ENCODE measurements around the gene STRA8.
A peak's percentile ranks its signal among the peaks of the same experiment; 100 is the strongest.

STRA8 gene

DNA sequence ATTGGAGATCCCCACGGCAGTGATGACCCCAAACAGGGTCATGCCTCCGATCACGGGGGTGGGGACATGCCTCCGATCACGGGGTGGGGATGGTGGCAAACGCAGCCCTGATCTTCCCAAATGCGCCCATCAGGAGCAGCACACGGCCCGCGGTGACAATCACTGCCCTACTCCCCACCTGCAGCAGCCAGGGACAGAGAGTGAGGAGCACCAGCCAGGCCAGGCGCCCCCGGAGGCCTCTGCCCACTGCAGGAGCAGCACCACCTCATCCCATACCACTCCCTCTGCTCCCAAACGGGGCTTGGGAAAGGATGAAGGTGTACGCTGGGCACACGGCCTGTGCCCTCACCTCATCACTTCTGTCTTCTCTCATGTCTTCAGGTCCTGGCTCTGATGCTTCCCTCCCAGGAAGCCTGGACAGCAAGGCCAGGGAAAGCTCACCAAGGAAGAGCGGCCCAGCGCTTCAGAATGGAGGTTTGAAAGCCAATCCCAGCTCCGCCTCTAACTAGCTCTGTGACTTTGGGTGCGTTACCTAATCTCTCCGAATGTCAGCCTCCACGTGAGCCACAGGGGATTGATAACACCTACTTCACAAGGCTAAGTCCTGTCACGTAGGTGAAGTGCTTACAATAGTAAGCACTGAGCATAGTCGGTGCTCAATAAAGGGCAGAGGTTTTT, 37.1 kb downstream of the STRA8 start:
- no peak for FAIRE-seq

- FAIRE-seq = no peak
Measured at GRCh38 chr7:135271255-135271615, 37.6 kb downstream of the STRA8 start.

DNA sequence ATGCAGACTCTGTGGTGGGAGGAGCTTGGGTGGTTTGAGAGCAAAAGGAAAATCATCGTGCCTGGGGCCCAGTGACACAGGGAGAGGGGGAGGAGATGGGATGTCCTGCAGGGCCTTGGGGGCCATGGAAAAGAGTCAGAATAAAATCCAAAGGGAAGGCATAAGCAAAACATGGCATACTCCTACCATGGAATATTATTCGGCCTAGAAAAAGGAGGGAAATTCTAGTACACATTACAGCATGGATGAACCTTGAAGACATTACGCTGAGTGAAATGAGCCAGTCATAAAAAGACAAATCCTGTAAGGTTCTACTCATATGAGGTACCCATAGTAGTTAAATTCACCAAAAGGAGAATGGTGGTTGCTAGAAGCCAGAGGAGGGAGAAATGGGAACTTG, 38.7 kb downstream of the STRA8 start:
- FAIRE-seq = no peak

DNA sequence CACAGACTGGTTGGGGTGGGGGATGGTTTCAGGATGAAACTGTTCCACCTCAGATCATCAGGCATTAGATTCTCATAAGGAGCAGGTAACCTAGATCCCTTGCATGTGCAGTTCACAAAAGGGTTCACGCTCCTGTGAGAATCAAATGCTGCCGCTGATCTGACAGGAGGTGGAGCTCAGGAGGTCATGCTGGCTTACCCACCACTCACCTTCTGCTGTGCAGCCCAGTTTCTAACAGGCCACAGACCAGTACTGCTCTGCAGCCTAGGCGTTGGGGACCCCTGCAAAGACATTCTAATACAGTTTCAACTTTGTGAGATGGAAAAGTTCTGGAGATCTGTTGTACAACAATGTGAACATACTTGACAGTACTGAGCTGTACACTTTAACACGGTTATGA, 39.9 kb downstream of the STRA8 start:
- FAIRE-seq = no peak

- no peak for FAIRE-seq
Measured at GRCh38 chr7:135274495-135275268, 41.0 kb downstream of the STRA8 start.

GRCh38 chr7:135275971-135276580, 42.4 kb downstream of the STRA8 start:
- no peak for FAIRE-seq

DNA sequence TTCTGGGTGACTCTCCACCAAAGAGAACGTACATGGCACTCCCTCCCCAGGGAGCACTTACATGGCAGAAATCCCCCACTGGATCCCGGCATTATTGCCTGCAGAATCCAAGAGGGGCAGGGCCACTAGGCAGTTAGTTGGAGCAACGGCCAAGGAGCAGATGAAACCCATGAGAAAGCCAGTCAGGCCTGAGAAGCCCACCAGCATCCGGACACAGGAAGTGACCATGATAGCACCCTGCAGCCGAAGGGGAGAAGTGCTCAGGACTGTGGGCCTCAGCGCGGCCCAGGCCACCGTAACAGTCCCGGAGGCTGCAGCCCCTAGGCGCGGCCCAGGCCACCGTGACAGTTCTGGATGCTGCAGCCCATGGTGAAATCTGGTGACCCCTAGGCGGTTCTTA, 43.5 kb downstream of the STRA8 start:
- no peak for FAIRE-seq

DNA sequence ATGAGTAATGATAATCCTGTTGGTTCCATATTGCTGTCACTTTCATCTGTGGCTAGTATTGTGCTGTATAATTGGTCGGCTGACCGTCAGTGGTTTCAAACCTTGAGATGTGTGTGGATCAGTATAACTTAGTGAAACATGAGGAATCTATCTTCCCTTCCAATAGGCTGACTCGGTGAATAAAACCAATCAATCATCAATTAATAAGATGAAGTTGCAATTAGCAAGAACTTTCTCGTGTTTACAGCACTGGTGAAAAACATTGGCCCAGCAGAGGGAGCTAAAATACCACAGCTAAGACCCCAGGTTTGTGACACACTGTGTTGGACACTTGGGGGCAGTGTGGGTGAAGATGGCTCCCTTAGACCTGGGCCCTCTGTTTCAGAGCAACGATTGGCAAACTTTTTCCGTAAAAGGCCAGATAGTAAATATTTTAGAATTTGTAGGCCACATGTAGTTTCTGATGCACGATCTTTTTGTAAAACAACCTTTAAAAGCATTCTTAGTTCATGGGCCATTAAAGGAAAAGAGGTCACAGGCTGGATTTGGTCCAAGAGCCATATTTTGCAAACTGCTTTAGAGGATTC, 47.8 kb downstream of the STRA8 start:
- FAIRE-seq = peak; percentile 45

GRCh38 chr7:135282561-135283254, 49.1 kb downstream of the STRA8 start:
- no peak for FAIRE-seq

DNA sequence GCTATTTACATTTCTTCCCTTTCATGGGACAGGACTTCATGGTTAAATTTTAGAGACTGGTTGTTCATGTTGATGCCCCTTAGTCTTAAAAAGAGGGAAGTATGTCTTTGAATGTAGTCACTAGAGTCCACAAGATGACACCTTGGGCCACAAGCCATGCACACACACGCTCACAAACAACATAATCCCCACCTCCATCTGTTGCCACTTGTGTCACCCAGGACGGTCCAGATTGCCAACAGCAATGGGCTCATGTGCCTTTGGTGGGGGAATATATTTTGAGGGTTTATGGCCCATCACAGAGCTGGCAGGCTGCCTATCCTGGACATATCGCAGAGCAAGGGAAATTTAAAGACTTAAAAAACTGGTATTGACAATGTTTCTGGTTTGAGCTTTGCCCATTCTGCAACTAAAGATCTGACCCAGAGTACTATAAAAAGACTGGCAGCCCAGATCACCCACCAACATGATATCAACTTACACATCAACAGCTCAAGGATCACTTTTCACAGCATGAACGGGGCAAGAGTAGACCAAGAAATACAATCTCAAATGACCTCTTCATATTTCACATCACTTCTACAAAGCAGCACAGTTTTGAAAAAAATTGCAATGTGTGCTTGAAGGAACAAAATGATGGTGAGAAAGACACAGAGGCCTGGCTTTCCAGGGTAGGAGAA, 50.5 kb downstream of the STRA8 start:
- no peak for FAIRE-seq

DNA sequence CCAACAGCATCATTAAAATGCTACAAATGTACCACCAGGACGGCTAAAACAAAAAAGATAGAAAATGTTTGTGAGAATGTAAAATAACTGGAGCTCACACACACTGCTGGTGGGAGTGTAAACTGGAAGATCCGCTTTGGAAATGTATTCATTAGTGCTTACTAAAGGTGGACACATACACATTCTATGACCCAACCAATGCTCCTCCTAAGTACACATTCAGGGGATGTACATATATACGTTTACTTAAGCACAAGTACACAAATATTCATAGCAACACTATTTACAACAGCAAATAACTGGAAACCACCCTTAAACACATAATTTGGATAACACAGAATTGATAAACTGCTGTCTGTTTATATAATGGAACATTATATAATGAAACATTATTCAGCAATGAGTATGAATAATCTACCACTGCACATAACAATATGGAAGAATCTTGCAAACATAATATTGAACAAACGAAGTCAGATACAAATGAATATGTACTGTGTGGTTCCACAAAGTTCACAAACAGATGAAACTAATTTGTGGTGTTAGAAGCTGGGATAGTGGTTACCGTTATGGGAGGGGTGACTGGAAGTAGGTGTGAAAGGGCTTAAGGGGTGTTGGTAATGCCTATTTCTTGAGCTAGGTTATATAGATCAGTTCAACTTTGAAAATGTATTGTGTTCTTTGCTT, 52.1 kb downstream of the STRA8 start:
- no peak for FAIRE-seq

DNA sequence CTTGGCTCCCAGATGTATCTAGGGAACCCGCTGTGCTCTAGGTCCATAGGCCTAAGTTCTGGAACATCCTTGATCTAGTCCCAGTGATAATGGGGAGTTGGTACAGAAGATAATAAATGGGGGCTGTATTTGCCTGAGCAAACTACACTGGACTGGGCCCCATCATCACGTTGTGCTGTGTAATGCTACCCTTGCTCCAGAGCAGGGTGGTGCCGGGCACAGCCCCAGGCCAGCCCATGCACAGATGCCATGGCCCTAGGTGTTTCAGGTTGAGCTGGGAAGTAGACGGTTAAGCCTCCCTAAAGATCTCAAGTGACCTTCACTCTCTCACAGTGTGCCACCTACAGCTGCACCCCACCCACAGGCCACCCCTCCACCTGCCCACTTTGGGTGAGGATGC, 53.2 kb downstream of the STRA8 start:
- FAIRE-seq = no peak

- no peak for FAIRE-seq
Measured at GRCh38 chr7:135290594-135290993, 57.0 kb downstream of the STRA8 start.

DNA sequence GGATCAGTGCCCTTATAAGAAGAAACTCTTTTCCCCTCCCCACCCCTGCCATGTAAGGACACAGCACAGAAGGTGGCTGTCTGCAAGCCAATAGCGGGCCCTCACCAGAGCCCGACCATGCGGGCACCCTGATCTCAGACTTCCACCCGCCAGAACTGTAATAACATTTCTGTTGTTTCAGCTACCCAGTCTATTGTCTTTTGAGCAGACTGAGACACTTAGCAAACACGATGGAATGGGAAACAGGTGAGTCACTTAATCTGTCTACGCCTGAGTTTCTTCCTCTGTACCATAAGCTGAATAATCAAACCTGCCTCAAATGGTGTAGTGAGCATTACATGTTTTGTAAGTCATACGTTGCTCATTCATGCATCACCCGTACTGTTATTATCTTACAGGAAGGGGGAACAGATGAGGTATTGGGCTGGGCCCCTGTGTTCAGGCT, 58.2 kb downstream of the STRA8 start:
- FAIRE-seq = no peak

GRCh38 chr7:135299235-135299634, 65.6 kb downstream of the STRA8 start:
- FAIRE-seq = no peak

- no peak for FAIRE-seq
Measured at GRCh38 chr7:135300913-135301765, 67.5 kb downstream of the STRA8 start.

All from colon (tissue), 2 donors.